HG02798 (cell line): ENCODE data around the gene HOXC12.

Source experiments
- ATAC-seq: cut with Tn5 transposase; IDR thresholded peaks from one replicate; pipeline ENCODE4 v1.9.1; 2021; ENCODE audit warnings: mild to moderate bottlenecking; ENCODE audit not compliant: unreplicated experiment, poor library complexity

The HOXC12 gene, protein sequence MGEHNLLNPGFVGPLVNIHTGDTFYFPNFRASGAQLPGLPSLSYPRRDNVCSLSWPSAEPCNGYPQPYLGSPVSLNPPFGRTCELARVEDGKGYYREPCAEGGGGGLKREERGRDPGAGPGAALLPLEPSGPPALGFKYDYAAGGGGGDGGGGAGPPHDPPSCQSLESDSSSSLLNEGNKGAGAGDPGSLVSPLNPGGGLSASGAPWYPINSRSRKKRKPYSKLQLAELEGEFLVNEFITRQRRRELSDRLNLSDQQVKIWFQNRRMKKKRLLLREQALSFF

DNA sequence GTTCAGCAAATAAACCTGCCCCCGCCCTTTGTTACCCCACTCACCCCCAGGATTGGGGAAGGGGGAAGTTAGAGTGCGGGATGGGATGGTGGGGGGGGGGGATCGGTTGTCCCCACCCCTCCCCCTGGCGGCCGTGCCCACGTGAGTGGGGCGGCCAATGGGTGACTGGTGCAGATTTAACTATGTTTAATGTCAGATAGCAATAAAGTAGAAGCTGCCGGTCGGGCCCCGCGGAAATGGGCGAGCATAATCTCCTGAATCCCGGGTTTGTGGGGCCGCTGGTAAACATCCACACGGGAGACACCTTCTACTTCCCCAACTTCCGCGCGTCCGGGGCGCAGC, at the start of gene HOXC12:
Gene HOXC12, plus strand, starts transcription at position 210 of the 342 bp plus-strand sequence. Its CDS starts 27 bp downstream, at position 237.
- no peak for ATAC-seq

DNA sequence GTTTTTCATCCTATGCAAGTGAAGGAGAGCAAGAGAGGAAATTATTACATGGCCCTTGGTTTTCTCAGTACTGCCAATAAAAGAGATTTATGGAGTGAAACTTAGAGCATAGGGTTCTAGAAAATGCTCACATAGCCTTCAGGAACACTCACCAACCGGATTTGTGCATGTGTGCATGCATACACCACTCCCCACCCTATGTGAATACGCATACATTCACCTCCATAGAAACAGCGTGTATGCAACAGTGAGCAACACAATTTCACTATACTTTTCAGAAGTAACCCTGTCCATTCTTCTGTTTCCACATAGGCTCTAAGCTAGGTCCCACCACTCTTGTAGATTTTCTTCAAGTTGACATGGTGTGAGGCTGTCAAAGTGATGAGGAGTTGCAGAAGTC, 47.6 kb upstream of the HOXC12 start:
- no peak for ATAC-seq

DNA sequence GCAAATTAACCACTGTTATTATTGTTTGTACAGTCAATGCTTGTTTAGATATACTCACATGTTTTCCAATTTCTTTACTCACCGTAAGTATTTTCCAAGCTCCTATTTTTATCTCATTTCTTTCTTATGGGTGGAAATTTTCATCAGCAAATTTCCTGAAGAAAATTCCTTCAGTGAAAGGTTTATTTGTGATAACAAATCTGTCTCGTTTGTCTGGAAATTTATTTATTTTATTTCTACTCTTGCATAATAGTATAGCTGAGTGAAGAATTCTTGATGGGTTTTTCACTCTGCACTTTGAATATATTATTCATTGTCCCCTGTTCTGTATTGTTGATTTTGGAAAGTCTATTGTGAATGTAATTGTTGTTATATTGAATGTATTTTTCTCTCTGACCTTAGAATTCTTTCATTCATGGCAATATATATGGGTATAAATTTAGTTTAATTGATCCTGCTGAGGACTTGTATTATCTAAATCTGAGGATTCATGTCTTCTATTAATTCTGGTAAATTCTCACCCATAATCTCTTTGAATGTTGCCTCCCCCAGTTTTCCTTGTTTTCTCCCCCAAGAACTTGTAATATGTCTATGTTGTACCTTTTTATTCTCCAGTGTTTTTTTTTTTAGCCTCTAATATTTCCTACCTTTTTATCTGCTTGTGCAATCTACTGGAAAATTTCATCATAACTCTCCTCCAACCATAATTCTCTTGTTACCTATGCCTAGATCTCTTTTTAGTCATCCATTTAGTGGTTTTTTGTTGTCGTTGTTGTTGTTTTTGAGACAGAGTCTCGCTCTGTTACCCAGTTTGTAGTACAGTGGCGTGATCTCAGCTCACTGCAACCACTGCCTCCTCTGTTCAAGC, 37.7 kb upstream of the HOXC12 start:
- no peak for ATAC-seq

DNA sequence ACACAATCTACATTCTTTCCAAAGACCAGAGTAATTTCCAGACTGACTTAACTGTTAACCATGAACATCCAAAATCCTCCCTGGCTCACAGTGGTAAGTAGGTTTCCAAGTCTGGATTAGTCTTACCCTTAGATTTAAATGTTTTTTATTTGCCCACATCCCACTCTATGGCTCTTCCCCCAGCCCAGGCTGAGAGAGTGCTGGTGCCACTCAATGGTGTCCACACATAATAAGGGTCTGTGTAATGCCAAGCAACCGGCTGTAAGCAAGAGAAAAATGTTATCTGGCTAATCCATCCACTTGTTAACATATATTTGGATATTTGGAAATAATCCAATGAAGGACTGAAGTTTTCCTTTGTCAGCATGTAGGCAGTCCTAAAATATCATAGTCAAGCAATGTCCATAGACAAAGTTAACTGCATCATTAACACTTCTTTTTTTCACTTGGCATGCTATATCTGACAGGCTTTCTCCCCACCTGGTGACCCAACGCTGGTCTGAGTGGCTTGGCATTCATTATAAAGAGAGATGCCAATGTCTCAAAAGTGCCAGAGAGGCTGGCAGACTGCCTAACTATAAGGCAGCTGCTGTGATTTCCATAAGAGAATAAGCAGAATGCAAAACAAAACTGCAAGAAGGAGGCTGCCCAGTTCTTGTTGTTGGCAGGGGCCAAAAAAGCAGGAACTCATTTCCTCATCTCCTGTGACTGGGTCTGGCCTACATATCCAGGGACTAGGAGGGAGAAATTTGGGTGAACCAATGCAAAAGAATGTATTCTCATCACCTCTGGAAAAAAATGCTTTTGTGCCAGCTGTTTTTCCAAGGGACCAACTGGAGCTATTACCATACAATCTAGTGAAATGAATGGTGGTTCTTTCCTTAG, 29.9 kb upstream of the HOXC12 start:
- ATAC-seq: no peak

DNA sequence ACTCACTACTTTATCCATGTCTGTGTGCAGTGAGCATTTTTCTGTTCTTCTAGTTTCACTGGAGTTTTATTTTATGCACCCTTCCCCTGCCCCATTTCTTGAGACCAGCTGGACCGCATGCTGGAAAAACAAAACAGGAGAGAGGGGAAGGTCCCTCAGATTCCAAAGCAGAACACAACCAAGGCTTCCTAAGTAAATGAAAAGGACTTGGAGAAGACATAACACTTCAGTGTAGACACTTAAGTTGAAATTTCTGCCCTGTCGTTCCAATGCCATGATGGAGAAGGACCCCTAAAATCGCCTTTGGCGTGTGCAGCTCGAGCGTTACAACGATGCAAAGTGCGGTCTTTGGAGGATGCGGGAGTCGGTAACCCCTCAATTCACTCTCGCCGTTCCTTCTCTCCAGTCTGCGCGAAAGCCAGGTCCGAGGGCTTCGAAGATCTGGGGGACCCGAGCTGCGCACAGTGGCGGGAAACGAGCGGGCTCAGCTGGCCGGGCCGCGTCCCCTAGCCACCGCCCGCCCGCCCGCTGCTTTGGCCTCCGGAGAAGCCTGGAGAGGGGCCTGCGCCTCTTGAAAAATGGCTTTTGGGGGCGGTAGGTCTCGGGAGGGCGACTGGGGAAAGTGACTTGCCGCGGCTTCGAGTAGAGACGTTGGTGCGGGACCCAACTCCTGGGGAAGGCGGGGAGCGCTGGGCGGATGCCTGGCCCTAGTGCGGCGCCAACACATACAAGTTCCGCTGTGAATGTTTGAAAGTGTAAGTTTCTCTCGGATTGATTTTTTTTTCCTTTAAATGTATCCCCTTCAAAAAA, 27.3 kb upstream of the HOXC12 start:
- no peak for ATAC-seq

DNA sequence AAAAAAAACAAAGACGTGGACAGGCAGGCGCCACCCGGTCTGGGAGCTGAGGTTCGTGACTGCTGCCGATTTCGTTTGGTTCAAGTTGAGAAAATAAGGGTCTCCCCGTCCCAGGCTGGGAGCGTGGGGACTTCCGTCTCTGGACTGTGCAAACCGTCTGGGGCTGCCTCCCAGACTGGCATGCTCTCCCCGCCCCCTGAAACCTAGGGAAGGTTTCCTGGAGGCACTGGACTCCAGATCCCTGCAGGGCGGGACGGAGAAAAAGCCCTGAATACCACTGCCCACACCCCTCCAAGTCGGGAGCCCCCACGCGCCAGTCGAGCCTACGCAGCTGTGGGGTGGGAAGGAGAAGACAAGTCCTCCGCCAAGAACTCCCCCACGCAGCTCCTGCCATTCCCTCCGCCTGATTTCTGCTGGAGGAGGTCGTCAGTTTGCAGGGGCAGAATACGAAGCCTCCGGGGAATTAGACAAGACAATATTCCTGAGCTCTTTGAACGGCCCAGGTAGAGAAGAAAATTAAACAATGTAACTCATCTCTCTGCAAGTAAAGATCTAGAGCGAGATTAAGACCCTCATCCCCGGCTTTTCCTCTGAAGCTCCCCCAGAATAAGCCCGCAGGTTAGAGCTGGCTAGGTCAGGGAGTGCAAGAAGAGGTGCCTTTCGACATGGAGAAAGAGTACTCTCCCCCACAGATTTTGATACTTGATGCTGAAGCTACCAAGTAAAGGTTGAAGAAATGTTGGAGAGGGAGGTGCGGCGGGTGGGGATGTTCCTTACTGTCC, 26.5 kb upstream of the HOXC12 start:
- no peak for ATAC-seq

DNA sequence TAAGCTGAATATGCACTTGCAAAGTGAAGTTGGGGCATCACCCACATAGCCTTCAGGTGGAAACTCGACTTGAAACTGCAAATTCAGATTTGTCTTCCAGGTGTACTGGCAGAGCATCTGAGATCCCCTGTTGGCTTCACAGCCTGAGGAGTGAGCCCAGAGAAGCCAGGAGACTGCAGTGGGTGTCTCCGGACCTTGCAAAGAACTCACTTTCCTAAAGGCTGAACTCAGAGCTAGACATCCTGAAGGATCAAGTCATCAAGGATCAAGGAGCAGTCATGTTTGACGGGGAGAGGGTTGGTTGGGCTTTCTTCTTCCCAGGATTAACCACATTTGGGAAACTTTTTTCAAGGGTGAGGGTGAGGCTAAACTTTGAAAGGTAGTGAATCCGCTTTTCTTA, 25.2 kb upstream of the HOXC12 start:
- no peak for ATAC-seq

DNA sequence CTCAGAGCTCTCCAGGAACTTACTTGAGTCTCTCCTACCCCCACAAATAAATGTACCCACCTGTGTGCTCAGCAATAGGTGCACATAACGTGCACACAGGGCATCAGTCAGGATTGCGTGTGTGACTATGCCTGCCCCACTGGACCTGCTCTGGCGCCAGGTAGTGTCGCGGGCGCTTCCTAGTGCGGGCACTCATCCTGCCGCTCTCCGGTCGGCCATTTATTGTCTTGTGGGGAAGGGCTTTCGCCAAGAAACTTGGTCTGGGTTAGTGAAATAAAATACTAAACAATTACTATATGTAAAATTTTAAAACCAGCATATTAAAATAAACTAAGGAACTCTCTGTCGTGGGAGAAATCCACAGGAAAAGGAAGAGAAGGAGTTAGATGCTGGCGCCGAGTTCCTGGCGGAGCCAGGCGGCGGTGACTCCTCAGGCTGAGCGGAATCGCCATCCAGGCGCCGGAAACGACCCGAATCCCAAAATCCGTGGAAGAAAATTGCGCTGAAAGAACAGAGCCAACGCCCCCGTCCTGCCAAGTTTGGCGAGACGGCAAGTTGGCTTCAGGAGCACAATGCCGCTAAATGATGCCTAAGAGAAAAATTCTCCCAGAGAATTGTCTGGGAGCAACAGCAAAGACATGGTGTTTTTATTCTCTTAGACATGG, 24.0 kb upstream of the HOXC12 start:
- ATAC-seq: no peak

DNA sequence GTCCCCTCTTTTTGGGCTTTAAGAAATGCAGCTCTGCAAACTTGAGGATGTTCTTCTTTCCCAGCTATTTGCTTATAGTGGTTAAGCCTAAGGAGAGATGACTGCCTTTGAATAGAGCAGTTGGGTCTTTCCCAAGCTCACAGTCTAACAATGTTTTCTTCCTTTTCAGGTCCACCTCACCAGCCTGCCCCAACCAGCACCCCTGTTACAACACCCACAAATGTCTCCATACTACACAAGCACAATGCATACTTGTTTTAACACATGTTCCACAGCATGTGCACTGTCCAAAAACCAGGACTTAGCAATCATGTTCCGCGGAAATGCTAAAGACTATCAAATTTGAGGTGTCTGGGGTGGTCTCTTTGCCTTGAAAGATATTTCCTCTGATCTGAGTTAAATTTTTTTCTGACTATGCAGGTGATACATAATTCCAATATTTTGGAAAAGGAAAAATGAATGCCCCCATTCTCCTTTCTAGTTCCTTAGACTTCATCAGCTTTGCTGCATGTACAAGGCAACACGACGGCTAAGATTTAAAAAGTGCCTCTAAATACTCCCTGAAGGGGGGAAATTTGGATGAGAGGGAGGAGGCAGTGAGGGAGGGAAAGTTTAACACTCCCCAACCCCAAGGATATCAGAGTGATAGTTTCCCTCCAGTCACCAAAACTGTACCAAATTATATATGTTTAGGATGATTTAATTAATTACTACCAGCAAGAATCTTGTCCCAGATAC, 22.7 kb upstream of the HOXC12 start:
- ATAC-seq: no peak

DNA sequence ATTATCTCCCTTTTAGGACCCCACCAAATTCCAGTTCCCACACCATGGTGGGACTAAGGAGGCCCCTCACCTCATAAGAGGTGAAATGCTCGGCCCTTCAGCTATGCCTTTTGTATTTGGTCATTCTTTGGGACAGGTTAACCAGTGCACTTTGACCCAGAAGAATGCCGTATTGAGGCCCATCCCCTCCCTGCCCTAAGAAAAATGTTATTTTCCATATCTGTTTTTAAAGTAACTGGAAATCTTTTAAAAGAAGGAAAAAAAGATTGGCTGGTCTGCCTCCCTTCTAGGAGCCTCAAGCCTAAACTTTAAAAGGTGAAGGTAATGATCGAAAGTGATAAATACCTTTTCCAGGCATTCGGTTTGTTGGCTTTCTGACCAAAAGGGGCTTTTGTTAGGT, 21.8 kb upstream of the HOXC12 start:
- no peak for ATAC-seq

DNA sequence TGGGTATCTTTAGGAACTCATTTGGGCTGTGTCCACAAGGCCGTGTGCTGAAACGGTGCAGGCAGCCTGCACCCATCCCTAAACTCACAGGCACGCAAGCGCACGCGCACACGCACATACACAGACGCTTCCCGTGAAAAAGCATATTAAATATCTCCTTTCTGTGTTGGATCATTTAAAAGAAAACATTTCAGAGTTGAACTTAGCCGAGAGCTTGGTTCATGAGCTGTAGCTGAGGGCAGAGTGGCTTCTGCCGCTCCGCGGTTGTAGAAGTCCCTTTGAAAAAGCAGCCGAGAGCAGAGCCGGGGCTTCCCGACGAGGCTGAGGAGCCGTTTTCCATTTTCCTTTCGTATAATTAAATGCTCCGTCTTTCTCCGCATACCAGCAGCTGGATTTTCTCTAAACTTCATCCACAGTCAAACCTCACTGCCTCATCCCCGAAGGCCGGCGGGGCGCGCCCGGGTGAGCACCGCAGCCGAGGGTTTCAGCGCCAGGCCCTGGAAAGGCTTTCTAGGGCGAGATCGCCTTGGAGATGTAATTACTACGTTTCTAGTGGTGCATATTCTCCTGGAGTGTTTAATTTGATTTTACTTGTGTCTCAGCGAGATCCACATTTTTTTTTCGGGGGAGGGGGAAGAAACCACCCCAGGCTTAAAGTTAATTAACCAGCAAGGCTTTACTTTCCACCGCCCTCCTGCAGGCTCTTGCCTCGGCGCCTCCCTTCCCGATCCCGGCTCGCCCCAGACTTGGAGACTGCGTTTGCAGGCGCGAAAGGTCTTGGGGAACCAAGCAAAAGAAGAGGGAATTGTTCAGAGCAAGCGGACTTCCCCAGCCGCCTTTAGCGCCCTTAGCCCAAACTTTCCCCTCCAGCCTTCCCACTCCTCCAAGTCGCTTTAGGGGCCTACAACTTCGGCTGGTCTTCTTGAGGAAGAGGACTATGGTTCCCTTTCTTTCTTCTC, 19.0 kb upstream of the HOXC12 start:
- no peak for ATAC-seq

DNA sequence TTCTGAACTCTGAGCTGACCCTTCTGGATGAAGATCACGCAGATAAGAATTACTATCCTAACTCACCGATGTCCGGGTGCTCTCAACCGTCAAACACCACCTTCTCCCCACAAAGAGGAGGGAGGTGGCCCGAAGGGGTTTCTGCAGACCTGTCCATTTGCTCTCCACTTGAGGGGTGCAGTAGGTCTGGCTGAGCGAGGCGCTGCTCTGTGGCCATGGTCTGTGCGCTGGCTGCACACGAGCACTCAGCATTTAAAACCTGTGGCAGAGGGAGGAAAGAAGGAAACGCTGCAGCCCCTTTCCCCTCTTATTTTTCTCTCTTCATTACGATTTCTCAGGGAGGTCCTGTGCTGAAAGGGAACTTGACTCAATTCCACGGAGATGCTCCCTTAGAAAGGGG, 17.6 kb upstream of the HOXC12 start:
- ATAC-seq: no peak

DNA sequence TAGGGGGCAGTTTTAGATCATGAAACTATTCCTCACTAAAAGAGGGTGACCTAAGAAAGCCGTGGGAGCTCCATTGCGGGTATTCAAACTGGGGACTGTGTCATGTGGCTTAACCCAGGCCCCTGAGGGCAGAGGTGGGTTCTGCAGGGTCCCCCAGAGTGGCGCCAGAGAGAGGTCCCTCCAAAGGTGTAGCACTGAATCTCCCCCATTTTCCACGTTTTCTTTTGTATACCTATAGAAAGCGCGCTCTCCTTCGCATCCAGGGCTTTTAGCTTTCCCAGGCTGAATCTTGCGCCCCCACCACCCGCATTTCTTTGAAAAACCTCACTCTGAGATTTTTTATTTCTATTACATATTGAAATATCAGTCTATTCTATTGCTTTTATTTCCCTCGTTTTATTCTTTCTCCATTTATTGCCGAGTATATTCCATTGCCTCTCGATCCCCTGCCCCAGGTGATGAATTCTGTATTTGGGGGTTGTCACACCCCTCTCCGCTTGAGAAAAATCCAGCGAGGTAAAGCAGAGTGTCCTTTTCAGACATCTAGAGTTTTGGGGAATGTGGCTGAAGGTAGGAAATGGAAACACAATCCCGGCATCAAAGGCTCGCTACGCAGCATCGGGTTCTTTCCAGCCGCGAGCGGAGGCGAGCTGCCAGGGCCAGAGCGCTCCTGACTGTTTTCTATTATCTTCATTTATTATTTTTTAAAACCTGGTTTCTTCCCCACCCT, 16.9 kb upstream of the HOXC12 start:
- ATAC-seq: no peak

DNA sequence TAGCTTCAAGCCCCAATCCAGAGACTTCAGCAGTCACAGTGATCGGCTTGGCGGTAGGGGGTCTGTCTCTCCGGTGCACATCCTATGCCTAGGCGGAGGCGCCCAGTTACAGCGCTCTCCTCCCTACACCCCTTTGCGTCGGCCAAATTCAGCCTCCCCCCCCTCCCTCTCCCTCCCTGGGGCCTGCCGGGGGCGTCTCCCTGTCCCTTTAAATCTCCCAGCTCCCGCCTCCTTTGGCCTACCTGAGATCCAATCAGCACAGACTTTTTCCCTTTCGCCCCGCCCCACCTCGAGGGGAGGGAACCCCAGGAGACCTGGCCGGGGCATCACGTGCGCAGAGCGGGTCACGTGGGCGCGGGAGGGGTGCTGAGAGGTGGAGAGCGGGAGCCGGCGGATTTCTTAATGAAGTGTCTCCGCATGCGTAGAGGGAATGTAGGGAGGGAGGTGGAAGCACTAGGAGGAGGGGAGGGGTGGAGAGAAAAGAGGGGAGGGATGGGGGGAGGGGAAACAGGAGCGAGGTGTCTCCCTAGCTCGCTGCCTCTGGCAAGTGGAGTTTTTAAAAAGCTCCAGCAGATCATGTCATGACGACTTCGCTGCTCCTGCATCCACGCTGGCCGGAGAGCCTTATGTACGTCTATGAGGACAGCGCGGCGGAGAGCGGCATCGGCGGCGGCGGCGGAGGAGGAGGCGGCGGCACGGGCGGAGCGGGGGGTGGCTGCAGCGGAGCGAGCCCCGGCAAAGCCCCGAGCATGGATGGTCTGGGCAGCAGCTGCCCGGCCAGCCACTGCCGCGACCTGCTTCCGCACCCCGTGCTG, 16.2 kb upstream of the HOXC12 start, which contains the start of gene HOXC13:
Gene HOXC13, plus strand, starts transcription at position 506 of the 815 bp plus-strand sequence. Its CDS starts 76 bp downstream, at position 582.
- no peak for ATAC-seq
